Activated naive CD4-positive, alpha-beta T cell (primary cell): ENCODE data around the gene EPYC.

Source experiments
- DNase-seq, 4 experiments: peaks; one replicate each; lab custom pipeline; 2025; lab: John Stamatoyannopoulos, UW

The EPYC gene

GRCh38 chr12:90958347-90958746 lies 46.4 kb downstream of the EPYC start:
- no peak for DNase-seq

DNA sequence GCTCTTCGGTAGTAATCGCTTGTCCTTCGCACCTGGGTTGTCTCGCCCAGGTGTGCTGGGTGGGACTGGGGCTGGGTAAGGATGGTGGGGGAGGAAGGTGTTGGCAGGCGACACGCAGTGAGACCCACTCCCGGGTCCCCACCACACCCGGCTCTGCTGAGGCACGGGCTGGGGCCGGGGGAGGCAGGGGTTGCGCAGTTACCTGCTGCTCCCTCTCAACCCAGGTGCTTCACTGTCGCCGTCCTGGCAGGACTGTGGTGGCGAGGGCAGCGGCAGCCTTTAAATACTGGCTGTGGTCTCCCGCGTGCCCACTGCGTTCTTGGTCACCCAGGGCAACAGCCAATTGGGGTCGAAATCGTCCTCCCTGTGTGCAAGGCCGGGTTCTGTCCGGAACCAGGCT lies 49.9 kb downstream of the EPYC start, which contains the start of gene CCER1:
Gene CCER1 (minus strand): TSS at position 256 of the 400 bp plus-strand sequence. CDS start 434 bp downstream, outside the sequence.
- no peak for DNase-seq

- DNase-seq: no peak
Observed at GRCh38 chr12:90954428-90954827, 50.3 kb downstream of the EPYC start.

DNA sequence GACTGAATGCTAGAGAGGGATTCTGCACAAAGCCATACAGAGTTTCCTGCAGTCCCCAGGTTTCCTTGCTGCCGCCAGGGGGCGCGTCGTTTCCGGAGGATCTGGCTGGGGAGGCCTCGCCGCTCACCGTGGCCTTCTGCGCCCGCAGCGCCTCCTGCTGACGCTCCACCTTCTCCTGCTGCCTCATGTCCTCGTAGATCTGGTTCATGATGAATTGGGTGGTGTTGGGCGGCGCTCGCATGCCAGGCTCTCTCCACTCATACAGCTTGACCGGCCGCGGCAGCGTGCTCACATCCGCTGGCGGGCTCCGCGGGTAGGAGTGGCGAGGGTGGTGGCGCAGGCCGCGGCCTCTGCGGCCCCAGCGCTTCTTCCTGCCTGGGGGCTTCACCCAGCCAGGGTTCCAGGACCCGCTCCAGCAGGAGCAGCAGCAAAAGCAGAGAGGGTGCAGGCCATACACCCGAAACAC lies 50.8 kb downstream of the EPYC start:
- DNase-seq: no peak

GRCh38 chr12:90951432-90952105 lies 53.2 kb downstream of the EPYC start:
- no peak for DNase-seq

- no peak for DNase-seq
Observed at GRCh38 chr12:90947869-90948268, 56.9 kb downstream of the EPYC start.

DNA sequence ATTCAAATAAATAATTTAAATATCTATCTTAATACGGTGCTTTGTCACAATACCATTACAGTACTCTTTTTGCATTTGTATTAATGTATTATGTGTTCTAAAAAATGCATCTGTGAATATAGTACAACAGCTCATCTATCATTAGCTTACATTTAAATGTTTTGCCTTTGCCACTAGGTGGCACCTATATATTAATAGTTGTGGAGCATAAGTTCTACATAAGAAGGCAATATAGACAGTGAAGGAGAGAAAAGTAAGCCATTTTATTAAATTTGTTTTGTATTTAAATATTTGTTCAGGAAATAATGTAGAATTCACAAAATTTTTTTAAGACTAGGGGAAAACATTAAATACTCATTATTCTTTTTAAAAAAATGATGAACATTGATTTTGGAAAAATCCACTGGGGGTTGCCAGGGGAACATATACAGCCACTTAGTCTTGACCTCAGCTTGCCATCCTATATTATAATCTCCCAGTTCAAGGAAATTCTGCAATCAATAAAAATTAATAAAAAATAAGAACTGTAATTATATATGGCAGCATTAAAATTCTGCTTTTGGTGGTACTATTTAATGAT lies 59.6 kb downstream of the EPYC start:
- DNase-seq: no peak

DNA sequence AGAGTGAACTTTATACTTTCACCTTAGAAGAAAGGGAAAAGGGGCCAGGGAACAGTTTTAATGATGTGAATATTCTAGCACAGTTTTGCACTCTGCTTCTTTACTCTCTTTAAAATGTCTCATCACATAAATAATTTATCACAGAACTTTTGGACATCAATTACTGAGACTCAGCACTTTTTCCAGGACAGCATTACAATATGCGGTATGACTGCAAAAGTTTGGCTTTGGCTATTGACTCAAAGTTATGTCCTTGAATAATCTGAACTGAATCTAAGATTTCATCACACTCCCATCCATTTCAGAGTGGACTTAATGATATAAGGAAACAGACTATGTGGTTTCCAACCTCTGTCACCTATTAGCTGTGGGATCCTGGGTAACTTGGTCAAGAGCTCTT lies 61.5 kb downstream of the EPYC start:
- no peak for DNase-seq

- DNase-seq: no peak
Observed at GRCh38 chr12:90940872-90941499, 63.8 kb downstream of the EPYC start.

DNA sequence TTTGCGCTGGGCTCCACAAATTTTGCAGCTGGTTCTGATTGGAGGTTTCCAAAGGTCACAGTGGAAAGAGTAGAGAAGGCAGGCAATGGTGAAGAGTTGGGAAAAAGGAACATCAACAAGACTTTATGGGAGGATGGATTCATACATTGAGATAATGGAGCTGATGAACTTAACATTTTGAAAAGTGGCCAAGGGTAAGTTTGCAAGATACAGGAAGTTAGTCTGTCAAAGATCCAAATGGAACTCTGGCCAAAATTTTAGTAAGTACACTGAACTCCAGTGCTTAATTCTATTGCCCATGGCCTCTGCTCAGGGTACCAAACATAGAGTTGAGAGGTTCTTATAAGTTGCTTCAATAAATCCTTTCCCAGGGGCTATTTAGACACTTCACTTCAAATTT lies 65.4 kb downstream of the EPYC start:
- DNase-seq: no peak

DNA sequence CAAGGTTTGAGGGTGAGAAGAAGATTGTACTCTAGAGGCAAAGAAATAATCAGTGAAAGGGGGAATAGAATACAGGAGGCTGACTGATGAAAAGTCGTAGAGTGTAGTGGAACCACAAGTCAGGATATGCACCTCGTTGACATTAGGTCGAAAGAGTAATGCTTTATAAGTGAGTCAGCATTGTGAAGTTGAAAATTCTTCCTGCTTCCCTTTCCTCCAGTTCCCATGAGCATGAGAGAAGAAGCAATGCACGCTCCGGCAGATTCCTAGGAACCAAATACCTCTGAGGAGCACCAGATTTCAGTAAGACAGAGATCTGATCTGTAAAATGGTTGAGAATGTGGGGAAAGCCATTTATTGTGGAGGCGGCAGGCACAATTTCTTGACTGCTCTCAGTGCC lies 66.3 kb downstream of the EPYC start:
- no peak for DNase-seq

DNA sequence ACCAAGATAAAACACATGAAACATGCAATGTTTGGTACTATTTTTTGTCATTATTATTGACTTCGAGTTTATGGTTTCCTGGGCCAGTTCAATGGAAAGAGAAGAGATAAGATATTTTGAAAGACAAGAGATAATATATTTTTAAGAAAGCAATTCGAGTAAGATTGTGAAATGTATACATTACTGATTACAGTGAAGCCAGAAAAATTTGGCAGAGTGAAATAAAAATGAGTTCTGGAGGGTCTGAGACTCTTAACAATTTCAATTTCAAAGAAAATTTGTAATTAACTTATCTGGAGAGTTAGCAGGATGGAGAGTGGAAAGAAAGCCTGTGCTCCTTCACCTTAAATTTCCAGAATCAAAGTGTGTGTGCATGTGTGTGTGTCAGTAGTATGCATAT lies 67.1 kb downstream of the EPYC start:
- DNase-seq: no peak

DNA sequence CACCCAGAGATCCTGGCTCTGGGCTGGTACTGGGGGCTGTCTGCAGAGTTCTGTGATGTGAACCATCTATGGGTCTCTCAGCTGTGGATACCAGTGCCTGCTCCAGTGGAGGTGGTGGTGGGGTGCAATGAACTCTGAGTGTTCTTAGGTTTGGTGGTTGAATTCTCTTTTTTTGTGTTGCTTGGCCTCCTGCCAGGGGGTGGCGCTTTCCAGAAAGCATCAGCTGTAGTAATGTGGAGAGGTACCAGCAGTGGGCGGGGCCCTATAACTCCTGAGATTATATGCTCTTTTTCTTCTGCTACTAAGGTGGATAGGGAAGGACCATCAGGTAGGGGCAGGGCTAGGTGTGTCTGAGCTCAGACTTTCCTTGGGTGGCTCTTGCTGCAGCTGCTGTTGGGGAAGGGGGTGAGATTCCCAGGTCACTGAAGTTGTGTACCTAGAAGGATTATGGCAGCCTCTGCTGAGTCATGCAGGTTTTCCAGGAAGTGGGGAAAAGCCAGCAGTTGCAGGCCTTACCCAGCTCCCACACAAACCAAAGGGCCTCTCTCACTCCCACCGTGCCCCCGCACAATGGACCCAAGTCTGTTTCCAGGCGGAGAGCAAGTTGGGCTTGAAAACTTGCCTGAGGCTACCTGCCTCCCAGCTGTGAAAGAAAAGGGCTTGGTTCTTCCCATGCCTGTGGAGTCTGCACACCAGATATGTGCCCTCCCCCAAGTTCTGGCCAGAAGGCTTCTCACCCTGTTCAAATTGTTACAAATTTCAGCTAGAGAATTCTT lies 68.4 kb downstream of the EPYC start:
- DNase-seq: no peak

DNA sequence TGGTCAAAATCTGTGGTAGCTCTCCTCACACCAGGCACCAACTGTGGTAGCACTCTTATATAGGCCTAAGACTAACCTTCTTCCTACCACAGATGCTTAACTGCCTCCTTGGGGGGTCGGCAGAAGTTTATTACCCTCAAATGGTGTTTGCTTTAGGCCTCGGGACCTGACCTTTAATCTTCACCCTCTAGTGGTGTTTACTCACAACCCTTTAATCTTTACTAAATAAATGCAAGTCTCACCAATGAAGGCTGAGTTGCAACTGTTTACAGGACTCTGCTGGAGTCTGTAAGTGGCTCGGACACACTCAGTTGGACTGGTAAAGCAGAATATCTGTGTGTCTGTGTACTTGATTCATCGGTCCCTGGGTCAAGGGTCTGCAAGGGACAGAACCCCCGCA lies 79.2 kb downstream of the EPYC start:
- DNase-seq: no peak

- DNase-seq: no peak
Observed at GRCh38 chr12:90924406-90924805, 80.4 kb downstream of the EPYC start.

- DNase-seq: no peak
Observed at GRCh38 chr12:90922145-90922627, 82.6 kb downstream of the EPYC start.

GRCh38 chr12:90921536-90921935 lies 83.2 kb downstream of the EPYC start:
- no peak for DNase-seq

- no peak for DNase-seq
Observed at GRCh38 chr12:90920222-90920621, 84.5 kb downstream of the EPYC start.

GRCh38 chr12:90917431-90917830 lies 87.3 kb downstream of the EPYC start:
- no peak for DNase-seq

DNA sequence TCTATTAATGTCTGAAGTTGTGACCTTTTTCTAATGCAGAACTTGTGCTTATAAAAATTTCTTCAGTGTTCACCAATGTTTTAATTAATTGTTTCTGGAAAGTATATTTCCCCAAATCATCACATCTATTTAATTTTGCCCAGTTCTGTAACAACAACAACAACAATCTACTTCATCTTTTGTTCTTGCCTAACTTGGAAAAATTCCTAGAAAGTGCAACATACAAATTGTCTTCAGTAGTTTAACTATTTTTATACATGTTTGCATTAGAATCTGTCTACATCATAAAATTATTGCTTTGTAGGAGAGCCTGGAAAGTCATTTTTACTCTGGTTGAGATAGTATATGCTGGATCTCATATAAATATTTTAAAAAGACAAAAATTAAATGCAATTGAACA lies 88.3 kb downstream of the EPYC start:
- DNase-seq: no peak

- DNase-seq: no peak
Observed at GRCh38 chr12:90915353-90915752, 89.4 kb downstream of the EPYC start.
